GM19099 (cell line): ENCODE results near the gene EFS.

ENCODE experiments used
- POLR2A ChIP-seq: IDR thresholded peaks from 3 replicates; pipeline ENCODE4 v1.6.1; 2011; ENCODE audit warnings: low read depth; ENCODE audit not compliant: insufficient read length; ENCODE audit errors: extremely low read depth

The EFS gene

GRCh38 chr14:23403139-23403438 lies 38.1 kb upstream of the EFS start:
- TF ChIP-seq POLR2A, result no peak

- TF ChIP-seq POLR2A, result no peak
These were observed 37.5 kb upstream of the EFS start for GRCh38 chr14:23402296-23403138.

- no peak for TF ChIP-seq POLR2A
These were observed 36.3 kb upstream of the EFS start for GRCh38 chr14:23401291-23401690.

GRCh38 chr14:23399591-23399990 lies 34.6 kb upstream of the EFS start:
- no peak for TF ChIP-seq POLR2A

- TF ChIP-seq POLR2A, result no peak
These were observed 34.2 kb upstream of the EFS start for GRCh38 chr14:23399136-23399535.

GRCh38 chr14:23398348-23398747 lies 33.4 kb upstream of the EFS start:
- TF ChIP-seq POLR2A, result no peak

- TF ChIP-seq POLR2A, result no peak
These were observed 31.9 kb upstream of the EFS start for GRCh38 chr14:23396781-23397407.

GRCh38 chr14:23396126-23396525 lies 31.2 kb upstream of the EFS start:
- no peak for TF ChIP-seq POLR2A

GRCh38 chr14:23392613-23393012 lies 27.6 kb upstream of the EFS start:
- TF ChIP-seq POLR2A, result no peak

- TF ChIP-seq POLR2A, result no peak
These were observed 24.4 kb upstream of the EFS start for GRCh38 chr14:23389396-23389795.

- TF ChIP-seq POLR2A, result no peak
These were observed 24.0 kb upstream of the EFS start for GRCh38 chr14:23388996-23389395.

GRCh38 chr14:23387916-23388882 lies 23.2 kb upstream of the EFS start:
- TF ChIP-seq POLR2A, result no peak

- TF ChIP-seq POLR2A, result no peak
These were observed 22.0 kb upstream of the EFS start for GRCh38 chr14:23386999-23387398.

GRCh38 chr14:23385642-23386265 lies 20.8 kb upstream of the EFS start:
- no peak for TF ChIP-seq POLR2A

- no peak for TF ChIP-seq POLR2A
These were observed 20.3 kb upstream of the EFS start for GRCh38 chr14:23385244-23385641.

GRCh38 chr14:23384364-23385080 lies 19.6 kb upstream of the EFS start:
- no peak for TF ChIP-seq POLR2A
